Subcutaneous abdominal adipose tissue (tissue), 5 donors: ENCODE results near the gene BEGAIN.

Experiments used
- H3K27ac ChIP-seq: one replicate; pipeline ENCODE4 v1.7.0; 2013; ENCODE audit warnings: low read depth, mild to moderate bottlenecking, inconsistent platforms, low read length, moderate library complexity
- H3K27me3 ChIP-seq, 5 donors: one replicate each; pipeline ENCODE4 v1.7.0; 2013; ENCODE audit warnings: low read length in 5 of 5, inconsistent platforms in 1 of 5; ENCODE audit not compliant: control insufficient read depth in 5 of 5, insufficient read depth in 4 of 5
- H3K36me3 ChIP-seq, 5 donors: one replicate each; pipeline ENCODE4 v1.7.0; 2013; ENCODE audit warnings: low read length in 5 of 5; ENCODE audit not compliant: control insufficient read depth in 5 of 5, insufficient read depth in 5 of 5
- H3K4me1 ChIP-seq, 5 donors: one replicate each; pipeline ENCODE4 v1.7.0; 2013; ENCODE audit warnings: low read length in 5 of 5, mild to moderate bottlenecking in 3 of 5, moderate library complexity in 1 of 5; ENCODE audit not compliant: control insufficient read depth in 5 of 5, insufficient read depth in 5 of 5
- H3K4me3 ChIP-seq, 5 donors: one replicate each; pipeline ENCODE4 v1.7.0; 2013; ENCODE audit warnings: low read length in 5 of 5, low read depth in 1 of 5
- H3K9ac ChIP-seq, 5 donors: one replicate each; pipeline ENCODE4 v1.7.0; 2013; ENCODE audit warnings: low read length in 5 of 5, mild to moderate bottlenecking in 4 of 5, moderate library complexity in 3 of 5
- H3K9me3 ChIP-seq, 5 donors: one replicate each; pipeline ENCODE4 v1.7.0; 2013; ENCODE audit warnings: low read length in 5 of 5; ENCODE audit not compliant: control insufficient read depth in 5 of 5
- donor health status: healthy.
- donor health status: healthy.
- donor health status: healthy.
- donor health status: healthy.
- donor health status: healthy.

BEGAIN gene

DNA sequence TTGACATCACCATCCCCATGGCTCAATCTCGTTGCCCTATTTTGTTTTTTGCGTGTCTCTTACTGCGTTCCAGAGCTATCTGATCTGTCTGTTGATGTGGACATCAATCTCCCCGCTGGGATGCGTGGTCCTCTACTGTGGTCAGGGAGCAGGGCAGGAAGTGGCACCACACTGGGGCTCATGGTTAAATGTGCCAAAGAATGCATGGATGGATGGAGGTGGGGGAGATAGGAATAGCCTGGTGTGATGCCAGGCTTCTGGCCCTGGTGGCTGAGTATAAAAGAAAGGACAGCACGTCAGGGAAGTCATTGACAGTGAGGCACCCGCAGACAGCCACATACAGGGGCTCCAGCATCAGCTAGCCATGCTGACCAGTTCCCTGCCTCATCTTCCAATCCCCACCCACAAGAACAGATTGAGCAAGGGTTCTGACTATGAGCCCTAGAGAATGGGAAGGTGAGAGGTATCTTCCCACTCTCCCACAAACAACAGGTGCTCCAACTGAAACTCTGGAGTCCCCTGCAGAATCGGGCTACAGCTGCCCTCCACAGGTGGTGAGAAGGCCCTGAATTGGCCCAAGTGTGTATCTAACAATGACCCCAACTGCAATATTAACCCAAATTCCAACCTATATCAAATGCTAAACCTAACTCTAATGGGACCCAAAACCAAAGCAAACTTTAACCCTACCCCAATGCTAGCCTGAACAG, 2.7 kb upstream of the BEGAIN start:
- Histone ChIP-seq H3K4me1 (peaks cover 0 to 20% (median 13%) of the 10 kb centered on the region in 5 donors), H3K27ac (no peak overlapping the region), H3K9ac (no peak overlapping the region), H3K36me3 (no peaks in the 10 kb centered on the region), H3K4me3 (no peak overlapping the region), H3K9me3 (no peaks in the 10 kb centered on the region), H3K27me3 (peaks cover 14 to 50% (median 37%) of the 10 kb centered on the region in 5 donors)

DNA sequence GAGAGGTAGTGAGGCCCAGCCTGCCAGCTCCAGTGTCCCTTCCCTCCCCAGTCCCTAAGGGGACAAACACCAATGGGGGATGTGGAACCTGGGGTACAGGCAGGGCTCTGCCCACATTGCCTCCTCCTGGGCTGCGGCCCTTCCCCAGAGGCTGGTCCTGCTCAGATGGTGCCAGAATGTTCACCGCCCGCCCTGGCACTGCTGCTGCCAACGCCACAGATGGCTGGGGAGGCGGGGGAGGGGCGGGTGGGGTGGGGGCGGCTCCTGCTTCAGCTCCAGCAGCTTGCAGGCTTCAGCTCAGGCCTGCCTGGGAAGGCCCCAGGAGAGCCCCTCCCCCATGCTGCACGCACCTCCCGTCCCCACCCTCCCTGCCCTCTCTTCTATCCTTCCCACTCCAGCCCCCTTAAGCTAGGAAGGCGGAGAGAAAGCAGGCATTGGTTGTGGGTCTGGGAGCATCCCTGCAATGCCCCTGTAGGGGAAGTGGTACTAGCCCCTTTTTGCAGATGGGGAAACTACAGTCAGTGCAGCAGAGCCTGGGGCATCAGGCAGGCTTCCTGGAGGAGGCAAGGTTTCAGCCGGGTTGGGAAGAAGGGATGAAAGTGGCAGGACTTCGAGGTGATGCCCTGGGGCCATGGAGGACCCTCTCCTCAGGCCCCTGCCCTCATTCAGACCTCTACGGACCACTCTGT, 2.0 kb upstream of the BEGAIN start:
- no peak overlapping the region for H3K4me3 ChIP-seq
- no peak overlapping the region for H3K9ac ChIP-seq
- no peaks in the 10 kb centered on the region for H3K9me3 ChIP-seq
- H3K4me1 ChIP-seq = peaks cover 0 to 20% (median 13%) of the 10 kb centered on the region in 5 donors
- no peaks in the 10 kb centered on the region for H3K36me3 ChIP-seq
- peaks cover 11 to 49% (median 37%) of the 10 kb centered on the region in 5 donors for H3K27me3 ChIP-seq
- H3K27ac ChIP-seq = no peak overlapping the region

DNA sequence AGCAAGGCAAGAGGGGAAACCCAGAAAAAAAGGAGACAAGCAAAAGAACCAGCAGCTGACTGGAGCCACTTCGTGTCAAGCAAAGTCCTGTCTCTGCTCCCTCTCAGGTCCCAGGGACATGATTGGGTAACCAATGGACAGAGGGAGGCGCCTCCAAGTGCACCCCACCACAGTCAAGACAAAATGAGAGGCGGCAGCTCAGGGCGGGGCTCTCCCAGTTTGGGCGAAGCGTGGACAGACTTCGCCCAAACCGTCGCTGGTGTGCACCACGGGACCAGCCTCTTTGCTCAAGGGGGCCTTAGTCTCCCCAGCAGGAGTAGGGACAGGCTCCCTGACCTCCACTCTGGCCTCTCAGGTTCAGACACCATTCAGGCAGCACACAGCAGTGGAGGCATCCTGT, 1.5 kb upstream of the BEGAIN start:
- H3K27me3 ChIP-seq = peaks cover 11 to 48% (median 35%) of the 10 kb centered on the region in 5 donors
- H3K9me3 ChIP-seq = no peaks in the 10 kb centered on the region

DNA sequence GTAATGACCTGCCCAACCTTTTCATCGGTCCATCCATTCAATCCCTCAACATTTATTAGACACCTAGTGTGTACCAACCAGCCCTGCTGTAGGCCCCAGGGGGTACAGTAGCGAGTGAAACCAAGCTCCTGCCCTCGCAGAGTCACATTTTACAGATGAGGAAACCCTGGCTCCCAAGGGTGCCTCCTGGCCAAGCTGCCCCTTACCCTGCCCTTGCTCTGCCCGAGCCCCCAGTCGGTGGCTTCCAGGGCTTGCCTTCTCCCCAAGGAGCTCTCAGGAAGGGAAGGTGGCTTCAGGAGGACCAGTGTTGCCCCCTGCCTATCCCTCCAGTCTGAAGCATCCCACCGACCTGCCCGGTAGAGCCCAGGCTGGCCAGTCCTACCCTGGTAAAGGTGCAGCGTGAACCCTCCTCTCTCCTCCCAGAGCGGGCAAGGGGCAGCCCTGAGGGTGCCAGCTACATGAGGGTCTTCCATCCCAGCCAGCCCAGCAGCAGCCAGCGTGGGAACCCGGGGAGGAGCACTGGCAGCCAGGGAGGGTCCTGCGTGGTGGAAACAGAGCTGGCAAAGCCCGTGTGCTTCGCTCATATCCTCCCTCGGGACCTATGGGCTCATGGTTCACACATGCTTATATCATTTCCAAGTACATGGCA, 670 bp upstream of the BEGAIN start:
- Histone ChIP-seq H3K36me3 (no peaks in the 10 kb centered on the region), H3K27ac (no peak overlapping the region), H3K4me3 (peak overlapping the region in 3 of 5 donors; percentile 17 to 42 (median 22)), H3K9ac (no peak overlapping the region), H3K27me3 (peaks cover 11 to 45% (median 35%) of the 10 kb centered on the region in 5 donors), H3K9me3 (no peaks in the 10 kb centered on the region), H3K4me1 (peaks cover 0 to 20% (median 13%) of the 10 kb centered on the region in 5 donors)

More for the DNA sequence above, 1.5 kb upstream of the BEGAIN start:
- Histone ChIP-seq H3K36me3 (no peaks in the 10 kb centered on the region), H3K4me3 (no peak overlapping the region), H3K27ac (no peak overlapping the region), H3K4me1 (peaks cover 0 to 20% (median 13%) of the 10 kb centered on the region in 5 donors), H3K9ac (no peak overlapping the region)

DNA sequence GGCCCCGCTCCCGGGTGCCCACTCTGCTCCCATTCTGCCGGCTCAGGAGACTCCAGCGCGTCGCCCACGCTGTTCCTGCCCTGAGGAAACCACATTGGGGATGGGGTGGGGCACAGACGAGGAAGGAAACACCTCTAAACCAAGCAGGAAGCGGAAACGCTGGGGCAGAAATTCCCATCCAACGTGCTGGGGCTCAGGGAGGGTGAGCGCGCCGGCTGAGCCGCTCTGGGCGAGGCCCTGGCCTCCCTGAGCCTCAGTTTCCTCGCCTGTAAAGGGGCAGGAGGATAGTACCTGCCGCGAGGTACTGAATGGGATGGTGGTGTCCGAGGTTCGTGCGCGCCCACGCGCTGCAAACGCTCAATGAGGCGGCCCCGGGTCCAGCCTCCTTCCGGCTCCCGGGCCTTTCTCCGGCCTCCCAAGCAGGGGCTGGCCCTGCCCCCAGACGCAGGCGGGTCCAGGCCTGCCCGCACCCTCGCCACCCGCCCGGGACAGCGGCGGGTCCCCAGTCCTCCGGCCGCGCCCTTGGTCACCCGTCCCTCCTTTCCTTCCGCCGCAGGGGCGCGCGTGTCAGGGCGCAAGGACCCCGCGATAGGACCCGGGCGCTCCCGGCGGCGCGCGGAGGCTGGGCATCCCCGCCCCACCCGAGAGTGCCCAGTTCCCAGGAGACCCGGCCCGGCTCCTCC, 673 bp downstream of the BEGAIN start:
- Histone ChIP-seq H3K27me3 (peaks cover 11 to 45% (median 35%) of the 10 kb centered on the region in 5 donors), H3K27ac (no peak overlapping the region), H3K4me3 (peak overlapping the region in 4 of 5 donors; percentile 36 to 61 (median 52)), H3K9ac (no peak overlapping the region), H3K9me3 (no peaks in the 10 kb centered on the region), H3K36me3 (no peaks in the 10 kb centered on the region), H3K4me1 (peaks cover 0 to 20% (median 13%) of the 10 kb centered on the region in 5 donors)

DNA sequence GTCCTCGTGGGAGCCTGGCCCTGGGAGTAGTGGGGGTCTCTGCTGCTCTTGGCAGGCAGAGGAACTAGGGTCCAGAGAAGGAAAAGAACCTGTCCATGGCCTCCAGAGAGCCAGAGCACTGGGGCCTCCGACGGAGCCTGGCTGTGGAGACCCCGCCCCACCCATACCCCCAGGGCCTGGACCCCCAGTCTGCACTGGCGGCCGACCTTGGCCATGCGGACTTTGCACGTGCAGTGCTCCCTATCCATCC, 1.1 kb downstream of the BEGAIN start:
- Histone ChIP-seq H3K27ac (no peak overlapping the region), H3K4me1 (peaks cover 0 to 20% (median 13%) of the 10 kb centered on the region in 5 donors), H3K36me3 (no peaks in the 10 kb centered on the region), H3K9ac (no peak overlapping the region), H3K27me3 (peaks cover 7 to 45% (median 35%) of the 10 kb centered on the region in 5 donors), H3K9me3 (no peaks in the 10 kb centered on the region), H3K4me3 (peak overlapping the region in 2 of 5 donors; percentile 57 to 61)

DNA sequence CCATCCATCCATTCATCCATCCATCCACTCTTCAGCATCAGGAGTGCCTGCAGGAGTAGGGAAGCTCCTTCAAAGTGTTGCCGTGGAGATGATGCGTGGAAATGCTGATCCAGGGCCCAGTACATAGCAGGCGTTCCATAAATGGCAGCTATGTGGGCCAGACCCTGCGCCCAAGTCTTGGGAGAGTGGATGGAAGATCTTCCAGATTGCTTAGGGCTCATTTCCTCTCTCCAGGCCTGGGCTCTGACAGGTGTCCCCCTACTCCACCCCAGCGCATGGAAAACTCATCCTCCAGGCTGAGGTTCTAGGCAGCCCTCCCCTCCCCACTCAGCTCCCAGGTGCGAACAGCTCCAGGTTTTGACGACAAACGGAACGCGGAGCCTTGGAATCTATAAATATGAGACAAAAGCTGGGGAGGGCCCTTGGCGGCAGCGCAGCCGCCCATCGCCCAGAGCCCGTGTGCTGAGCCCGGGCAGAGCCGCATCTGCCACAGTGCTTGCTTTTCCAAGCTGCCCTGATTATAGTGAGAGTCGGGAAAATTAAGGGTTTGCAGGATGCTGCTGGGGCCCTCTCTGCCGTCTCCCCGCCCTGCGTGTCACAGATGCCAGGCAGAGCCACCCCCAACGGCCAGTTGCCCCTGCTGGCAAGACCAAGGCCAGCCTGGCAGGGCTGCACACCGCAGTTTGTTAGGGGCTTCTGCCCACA, 1.6 kb downstream of the BEGAIN start:
- Histone ChIP-seq H3K27ac (no peak overlapping the region), H3K9ac (no peak overlapping the region), H3K9me3 (no peaks in the 10 kb centered on the region), H3K36me3 (no peaks in the 10 kb centered on the region), H3K4me1 (peaks cover 0 to 20% (median 13%) of the 10 kb centered on the region in 5 donors), H3K27me3 (peaks cover 6 to 44% (median 35%) of the 10 kb centered on the region in 5 donors), H3K4me3 (no peak overlapping the region)

DNA sequence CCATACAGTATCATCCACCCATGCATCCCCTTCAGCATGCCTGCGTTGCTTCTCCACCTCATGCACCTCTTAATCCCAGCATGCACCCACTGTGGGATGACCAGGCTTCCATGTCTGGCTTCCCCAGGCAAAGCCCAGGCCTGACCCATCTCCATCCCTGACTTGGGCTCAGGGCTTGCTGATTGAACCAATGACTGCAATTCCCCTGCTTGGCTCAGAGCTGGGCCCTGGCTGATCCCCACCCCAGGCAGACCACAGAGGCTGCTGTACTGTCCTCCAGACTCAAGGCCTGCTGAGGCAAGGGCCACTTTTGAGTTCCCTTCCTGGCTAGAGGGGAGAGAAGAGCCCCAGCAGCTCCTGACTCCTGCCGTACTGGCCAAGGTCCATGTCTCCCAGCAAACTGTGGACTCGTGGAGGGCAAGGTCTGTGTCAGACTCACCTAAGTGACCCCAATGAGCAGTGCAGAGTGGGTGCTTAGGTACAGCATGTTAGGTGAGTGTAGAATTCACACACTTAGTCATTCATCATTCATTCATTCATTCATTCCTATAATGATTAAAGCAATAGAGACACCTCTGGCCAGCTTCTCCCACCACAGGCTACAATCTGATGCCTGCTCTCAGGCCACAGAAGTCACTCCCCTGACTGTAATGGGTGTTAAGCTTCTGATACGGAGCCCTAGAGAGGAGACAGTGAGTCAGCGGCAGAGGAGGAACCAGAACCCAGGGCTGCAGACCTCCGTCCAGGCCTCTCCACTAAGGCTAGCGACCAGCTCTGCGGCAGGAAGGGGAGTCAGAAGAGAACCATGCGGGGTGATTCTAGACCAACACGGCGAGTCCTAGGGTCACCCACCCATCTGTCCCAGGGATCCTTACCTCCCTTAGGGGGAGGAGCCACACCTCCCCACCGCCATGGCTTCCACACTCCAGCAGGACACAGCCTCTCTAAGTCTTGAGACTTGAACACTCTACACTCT, 2.9 kb downstream of the BEGAIN start:
- Histone ChIP-seq H3K27ac (no peak overlapping the region), H3K4me3 (no peak overlapping the region), H3K9me3 (no peaks in the 10 kb centered on the region), H3K9ac (no peak overlapping the region), H3K36me3 (no peaks in the 10 kb centered on the region), H3K4me1 (peaks cover 0 to 20% (median 13%) of the 10 kb centered on the region in 5 donors), H3K27me3 (peaks cover 6 to 32% (median 29%) of the 10 kb centered on the region in 5 donors)

DNA sequence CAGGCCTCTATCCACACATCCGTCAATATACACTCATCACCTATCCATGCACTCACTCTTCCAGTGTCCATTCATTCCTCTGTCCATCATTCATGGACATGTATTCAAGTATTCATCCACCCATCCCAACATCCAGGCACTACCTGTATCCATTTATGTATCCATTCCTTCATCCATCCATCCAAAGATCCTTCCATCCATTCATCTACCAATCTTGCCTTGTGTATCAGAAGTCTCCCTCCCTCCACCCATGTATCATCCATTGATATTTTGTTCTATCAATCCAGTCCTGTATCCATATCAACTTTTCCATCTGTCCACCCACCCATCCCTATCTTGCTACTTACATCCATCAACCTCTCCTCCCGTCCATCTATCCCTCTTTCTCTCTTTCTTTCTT, 4.0 kb downstream of the BEGAIN start:
- no peak overlapping the region for H3K4me3 ChIP-seq
- H3K27me3 ChIP-seq = peaks cover 6 to 23% (median 21%) of the 10 kb centered on the region in 5 donors
- H3K9ac ChIP-seq = no peak overlapping the region
- H3K27ac ChIP-seq = no peak overlapping the region
- H3K36me3 ChIP-seq = no peaks in the 10 kb centered on the region
- peaks cover 0 to 5% (median 4%) of the 10 kb centered on the region in 5 donors for H3K9me3 ChIP-seq
- H3K4me1 ChIP-seq = peaks cover 0 to 17% (median 13%) of the 10 kb centered on the region in 5 donors
